Measurements from ENCODE around the gene FUCA1.

GRCh38 chr1:23801876-23802275 is 66.2 kb downstream of the FUCA1 start:
- TF ChIP-seq CTCF (IDR thresholded peaks at IDR 0.05 in 4 of 5, conservative IDR thresholded peaks at IDR 0.05 in 1 of 5), result no peak
- TF ChIP-seq POLR2A (IDR thresholded peaks at IDR 0.05), result no peak
